GM12878 (cell line): ENCODE data around the gene ZNF474. TPM values are rescaled to one million over a fixed set of nuclear protein-coding genes. Genes with fewer than 3 reads are reported as not detected.

Experiments used
- ATAC-seq: fragments of 200-7000 bp; cut with Tn5 transposase; 3 replicates; pipeline ENCODE4 v1.9.1; 2020; ENCODE audit warnings: mild to moderate bottlenecking, moderate library complexity
- BruUV-seq: library from RNA; stranded (reverse); fragments of 400-500 nt; replicated peaks from 2 replicates; lab custom pipeline; 2021; lab: Mats Ljungman, UMichigan
- CTCF ChIA-PET: fragments of 300-600 bp; sonication (Branson Sonifier 250); formaldehyde crosslinking; extraction: SDS; loops from one replicate; lab custom pipeline; 2021; ENCODE audit warnings: inconsistent platforms; lab: Yijun Ruan, JAX
- POLR2A ChIA-PET: fragments of 350-600 bp; formaldehyde crosslinking; extraction: SDS; loops from one replicate; lab custom pipeline; 2021; ENCODE audit warnings: inconsistent platforms; lab: Charles Lee
- RAD21 ChIA-PET: fragments of 300-600 bp; sonication (Branson Sonifier 250); formaldehyde crosslinking; loops from one replicate; lab custom pipeline; 2023; ENCODE audit warnings: antibody characterized with exemption; ENCODE audit not compliant: unreplicated experiment; lab: Charles Lee
- SMC1A ChIA-PET: fragments of 300-600 bp; sonication (Branson Sonifier 250); formaldehyde crosslinking; loops from one replicate; lab custom pipeline; 2023; ENCODE audit not compliant: unreplicated experiment, uncharacterized antibody; lab: Charles Lee
- DNase-seq: peaks from one replicate; pipeline ENCODE4 v3.0.0-alpha.2; 2011; ENCODE audit warnings: low read depth, low spot score
- FAIRE-seq: peaks from 3 replicates; lab custom pipeline; 2011; peaks lifted over from hg19 to GRCh38; lab: Jason Lieb, UNC
- H2AFZ ChIP-seq: 2 replicates; pipeline ENCODE4 v1.6.0; 2011; ENCODE audit warnings: low read depth, low read length, control low read depth; ENCODE audit not compliant: control insufficient read depth
- H3K27ac ChIP-seq: 2 replicates; pipeline ENCODE4 v1.5.1; 2011; ENCODE audit warnings: control low read depth; ENCODE audit not compliant: control insufficient read depth, insufficient read depth
- H3K27me3 ChIP-seq, 2 experiments: replicated peaks in 1 of 2; 2 replicates each; pipeline versions ENCODE4 v1.6.0 to v1.6.1; 2011; ENCODE audit warnings: low read length in 1 of 2; ENCODE audit not compliant: control insufficient read depth in 2 of 2, insufficient read depth in 2 of 2
- H3K36me3 ChIP-seq, 2 experiments: 2 replicates each; pipeline ENCODE4 v1.5.1; 2011; ENCODE audit warnings: low read length in 1 of 2; ENCODE audit not compliant: control insufficient read depth in 2 of 2, insufficient read depth in 2 of 2
- H3K4me1 ChIP-seq: 2 replicates; pipeline ENCODE4 v1.6.1; 2011; ENCODE audit warnings: mild to moderate bottlenecking, low read length, moderate library complexity, mixed read lengths; ENCODE audit not compliant: control insufficient read depth, insufficient read depth
- H3K4me2 ChIP-seq: 2 replicates; pipeline ENCODE4 v1.6.0; 2011; ENCODE audit warnings: control low read depth; ENCODE audit not compliant: control insufficient read depth, insufficient read depth
- H3K4me3 ChIP-seq: fragments of 200-600 bp; sonication (generic); 2 replicates; pipeline ENCODE4 v1.5.1; 2016
- H3K79me2 ChIP-seq: 2 replicates; pipeline ENCODE4 v1.6.0; 2011; ENCODE audit warnings: low read length; ENCODE audit not compliant: control insufficient read depth, insufficient read depth
- H3K9ac ChIP-seq: 2 replicates; pipeline ENCODE4 v1.8.0; 2011; ENCODE audit warnings: low read length, control low read depth, mixed read lengths; ENCODE audit not compliant: control insufficient read depth, insufficient read depth
- H3K9me3 ChIP-seq: replicated peaks from 3 replicates; pipeline ENCODE4 v1.5.1; 2011; ENCODE audit warnings: mild to moderate bottlenecking, low read length; ENCODE audit not compliant: control insufficient read depth, insufficient read depth
- H4K20me1 ChIP-seq: 2 replicates; pipeline ENCODE4 v1.6.0; 2011; ENCODE audit not compliant: control insufficient read depth, insufficient read depth
- GABPA ChIP-seq: IDR thresholded peaks from 2 replicates; pipeline ENCODE4 v1.6.1; 2014; ENCODE audit warnings: antibody characterized with exemption, low read depth, mild to moderate bottlenecking, inconsistent platforms
- IRF3 ChIP-seq: fragments of 450-650 bp; IDR thresholded peaks from 2 replicates; pipeline ENCODE4 v1.6.1; 2014; ENCODE audit warnings: mild to moderate bottlenecking
- SKIL ChIP-seq: fragments of 450-650 bp; IDR thresholded peaks from 2 replicates; pipeline ENCODE4 v1.6.1; 2017; ENCODE audit warnings: mild to moderate bottlenecking, low read depth, inconsistent platforms; ENCODE audit not compliant: poor library complexity, severe bottlenecking
- SREBF1 ChIP-seq: IDR thresholded peaks from 2 replicates; pipeline ENCODE4 v1.6.1; 2012; ENCODE audit warnings: mild to moderate bottlenecking, low read length
- ZBTB11 ChIP-seq: fragments of 450-650 bp; formaldehyde crosslinking; IDR thresholded peaks from 2 replicates; pipeline ENCODE4 v1.5.0; 2022; ENCODE audit warnings: mild to moderate bottlenecking, missing genetic modification characterization
- WGBS: methylation state at CpG from one replicate; pipeline ENCODE4 v1.1.6; 2016; ENCODE audit warnings: low lambda C conversion rate; ENCODE audit not compliant: insufficient replicate concordance, insufficient coverage; ENCODE audit errors: missing lambda C conversion rate; 5-methylcytosine and 5-hydroxymethylcytosine counted together
- in situ Hi-C: fragments of 300-500 bp; cut with MboI; formaldehyde crosslinking; loops from 9 replicates; pipeline ENCODE4 v1.14.3; 2018; ENCODE audit warnings: mixed read lengths
- intact Hi-C: fragments of 100-400 bp; cut with micrococcal nuclease; formaldehyde crosslinking; loops from one replicate; pipeline ENCODE4 v1.14.2; 2022; ENCODE audit not compliant: unreplicated experiment
- polyA plus RNA-seq, 11 experiments: library from polyadenylated mRNA; depleted of rRNA in 4 of 11; unstranded in 6 of 11; stranded (reverse) in 5 of 11; fragments of >200 nt; fragmentation: Nextera tagmentation in 4 of 11; fragmentation: Illumina TruSeq in 1 of 11; extraction: Ambion mirVana in 4 of 11; extraction: Trizol in 1 of 11; gene quantifications; 1 replicate in 1 of 11; 2 replicates in 10 of 11; pipeline versions ENCODE4 v1.2.1 to v1.2.3, GENCODE V29; 2011 to 2016; ENCODE audit warnings: inconsistent platforms in 2 of 11, missing spikeins in 2 of 11, low read depth in 1 of 11
- total RNA-seq, 4 experiments: library from RNA; depleted of rRNA in 3 of 4; stranded (reverse); fragments of >200 nt in 3 of 4; fragmentation: Illumina TruSeq in 1 of 4; extraction: Trizol in 1 of 4; gene quantifications; 2 replicates each; pipeline versions ENCODE4 v1.2.1 to v1.2.3, GENCODE V29; 2013 to 2021

ZNF474 gene
- total and polyA plus RNA-seq, 10 of the 15 experiments (the other 5 are each of a cell fraction or from before 2014, with no cell fraction given) = 0.06 to 0.97 (median 0.13) TPM; not detected in 3

GRCh38 chr5:122170620-122171019, 41.3 kb downstream of the ZNF474 start:
- Histone ChIP-seq H4K20me1 (no peaks in the 10 kb centered on the region), H3K4me2 (no peak overlapping the region), H3K4me1 (no peaks in the 10 kb centered on the region), H3K27ac (no peak overlapping the region), H3K9me3 (no peaks in the 10 kb centered on the region), H3K27me3 (no peaks in the 10 kb centered on the region), H3K4me3 (no peak overlapping the region), H3K36me3 (no peaks in the 10 kb centered on the region), H3K9ac (no peak overlapping the region), H2AFZ (no peak overlapping the region), H3K79me2 (no peaks in the 10 kb centered on the region)
- ChIA-PET RAD21 (no interaction called here), CTCF (interaction anchor here (1.4 kb wide), 1 partner anchor 24 kb away, joined by 4 read pairs; no protein-coding TSS in a partner anchor), POLR2A (no interaction called here), SMC1A (interaction anchor here (1.1 kb wide), 1 partner anchor 29 kb away, joined by 3 read pairs; no protein-coding TSS in a partner anchor)
- FAIRE-seq (no peak), DNase-seq (no peak), ATAC-seq (no peak)
- intact Hi-C loops (no loop called here), in situ Hi-C loops (no loop called here)
- WGBS = 37% methylated on average over 4 of the region's 4 CpGs
- no peak for TF ChIP-seq ZBTB11
- TF ChIP-seq GABPA = no peak
- TF ChIP-seq SREBF1 = no peak
- TF ChIP-seq SKIL = no peak
- TF ChIP-seq IRF3 = no peak
- BruUV-seq = no TSS peak
